ENCODE measurements around the gene C2CD2L. TPM values are rescaled to one million over a fixed set of nuclear protein-coding genes. Genes with fewer than 3 reads are reported as not detected.

Gene C2CD2L
- total RNA-seq, 1 experiment from 2014 or later: 5.6 TPM

- Histone ChIP-seq H3K79me2 (ENCODE audit: insufficient read depth, low read length) (no peaks in the 10 kb centered on the region), H2BK120ac (ENCODE audit: low read depth, low read length, poor library complexity, severe bottlenecking) (no peak overlapping the region), H3K9ac (ENCODE audit: extremely low read depth, insufficient read length, low read length) (no peak overlapping the region), H3K4ac (ENCODE audit: low read depth, low read length) (no peak overlapping the region), H3K27me3 (ENCODE audit: insufficient read depth, low read length) (peaks cover 5% of the 10 kb centered on the region; the same call in 1 of the 2 replicates), H2BK20ac (ENCODE audit: low read depth, low read length, poor library complexity, severe bottlenecking) (no peak overlapping the region), H3T11ph (ENCODE audit: low read length) (no peak overlapping the region), H3K56ac (ENCODE audit: insufficient read length, low read depth, low read length) (no peak overlapping the region), H3K14ac (ENCODE audit: insufficient read depth, low read length) (no peak overlapping the region), H3K4me1 (ENCODE audit: insufficient read depth, low read length) (peaks cover 8% of the 10 kb centered on the region; the same call in 1 of the 2 replicates), H3K18ac (ENCODE audit: insufficient read length, low read depth, low read length) (no peak overlapping the region), H2AFZ (ENCODE audit: low read length) (no peak overlapping the region), H3K23me2 (ENCODE audit: insufficient read length, low read depth, low read length, poor library complexity, severe bottlenecking) (peaks cover 10% of the 10 kb centered on the region), H4K91ac (ENCODE audit: insufficient read length, low read depth, low read length) (no peak overlapping the region), H2AK5ac (ENCODE audit: insufficient read length, low read length) (no peak overlapping the region), H2BK15ac (ENCODE audit: low read depth, low read length) (no peak overlapping the region), H3K79me1 (ENCODE audit: insufficient read depth, low read depth, low read length, poor library complexity, severe bottlenecking) (no peaks in the 10 kb centered on the region), H2BK12ac (ENCODE audit: insufficient read length, low read depth, low read length) (no peak overlapping the region), H3K4me2 (ENCODE audit: insufficient read depth, insufficient read length, low read length) (no peak overlapping the region), H4K8ac (replicated peaks; ENCODE audit: insufficient read length, low read depth, low read length) (no peak overlapping the region), H2BK5ac (ENCODE audit: insufficient read length, low read length) (no peak overlapping the region), H3K9me3 (ENCODE audit: control insufficient read depth, low read depth, low read length) (no peaks in the 10 kb centered on the region), H4K5ac (ENCODE audit: insufficient read length, low read depth, low read length) (no peak overlapping the region), H3K23ac (ENCODE audit: insufficient read length, low read depth, low read length) (no peak overlapping the region), H3K27ac (ENCODE audit: insufficient read length, low read depth, low read length) (no peak overlapping the region), H4K20me1 (ENCODE audit: control insufficient read depth, insufficient read depth, insufficient read length) (no peaks in the 10 kb centered on the region)
- TF ChIP-seq CTCF (conservative IDR thresholded peaks at IDR 0.05): no peak
- Mint-ChIP-seq H3K4me3 (no peak overlapping the region), H3K27ac (no peak overlapping the region), H3K9me3 (no peaks in the 10 kb centered on the region; a peak in 1 of 5 replicates), H3K27me3 (ENCODE audit: low read depth) (peaks cover 15% of the 10 kb centered on the region), H3K4me1 (peaks cover 28 to 30% of the 10 kb centered on the region in 2 experiments), H3K36me3 (ENCODE audit: insufficient read depth in 1 of 3, low read depth in 3 of 3) (no peaks in the 10 kb centered on the region; a peak in 1 of 7 replicates)
- WGBS (ENCODE audit: extremely low coverage, insufficient read length, low lambda C conversion rate): no CpG with 5 or more reads among the region's 10 CpGs
- no peak for DNase-seq
Observed at GRCh38 chr11:119110439-119110838, 3.3 kb downstream of the C2CD2L start.

Measured in H9 (cell line).